OCI-LY7 (cell line): ENCODE data around the gene RBFOX1. TPM values are rescaled to one million over a fixed set of nuclear protein-coding genes. Genes with fewer than 3 reads are reported as not detected.

Experiments used
- BruUV-seq: library from RNA; stranded (reverse); fragments of 400-500 nt; replicated peaks from 2 replicates; lab custom pipeline; 2021; lab: Mats Ljungman, UMichigan
- CTCF ChIA-PET: fragments of 300-600 bp; sonication (Branson Sonifier 250); formaldehyde crosslinking; loops from one replicate; lab custom pipeline; 2022; ENCODE audit warnings: antibody characterized with exemption; ENCODE audit not compliant: unreplicated experiment; lab: Charles Lee
- POLR2A ChIA-PET: fragments of 300-600 bp; sonication (Branson Sonifier 250); formaldehyde crosslinking; loops from one replicate; lab custom pipeline; 2022; ENCODE audit warnings: antibody characterized with exemption; lab: Charles Lee
- DNase-seq: peaks from one replicate; pipeline ENCODE4 v3.0.0-alpha.2; 2015; ENCODE audit warnings: low spot score
- H2AFZ ChIP-seq: fragments of 200-600 bp; sonication (generic), shearing (Covaris generic); 2 replicates; pipeline ENCODE4 v1.6.1; 2014; ENCODE audit warnings: mild to moderate bottlenecking, antibody characterized with exemption, low read length, moderate library complexity
- H3K27ac ChIP-seq: fragments of 200-600 bp; sonication (generic); 2 replicates; pipeline ENCODE4 v1.5.1; 2014; ENCODE audit warnings: mixed run types, low read depth, mild to moderate bottlenecking, moderate library complexity, low read length, inconsistent platforms; ENCODE audit not compliant: poor library complexity, severe bottlenecking
- H3K36me3 ChIP-seq: fragments of 200-600 bp; sonication (generic); 2 replicates; pipeline ENCODE4 v1.6.1; 2014; ENCODE audit warnings: mild to moderate bottlenecking, antibody characterized with exemption, low read length, moderate library complexity, mixed read lengths; ENCODE audit not compliant: insufficient read depth
- H3K4me1 ChIP-seq: fragments of 200-600 bp; sonication (generic); 2 replicates; pipeline ENCODE4 v1.5.1; 2014; ENCODE audit warnings: mild to moderate bottlenecking, low read length; ENCODE audit not compliant: insufficient read depth, poor library complexity, severe bottlenecking
- H3K4me2 ChIP-seq: fragments of 200-600 bp; sonication (generic); 2 replicates; pipeline ENCODE4 v1.6.1; 2014; ENCODE audit warnings: mild to moderate bottlenecking, low read length
- H3K4me3 ChIP-seq: fragments of 200-600 bp; sonication (generic); 2 replicates; pipeline ENCODE4 v1.5.1; 2014; ENCODE audit warnings: mild to moderate bottlenecking, low read depth, low read length; ENCODE audit not compliant: poor library complexity, severe bottlenecking
- H3K79me2 ChIP-seq: fragments of 200-600 bp; sonication (generic); 2 replicates; pipeline ENCODE4 v1.6.1; 2016; ENCODE audit warnings: low read depth, mild to moderate bottlenecking, low read length, moderate library complexity, mixed read lengths; ENCODE audit not compliant: insufficient read depth
- H3K9me2 ChIP-seq: fragments of 200-600 bp; sonication (generic); 2 replicates; pipeline ENCODE4 v1.6.1; 2016; ENCODE audit warnings: mild to moderate bottlenecking, low read length, mixed read lengths; ENCODE audit not compliant: insufficient read depth
- H3K9me3 ChIP-seq: fragments of 200-600 bp; sonication (generic); 2 replicates; pipeline ENCODE4 v1.6.1; 2014; ENCODE audit warnings: mild to moderate bottlenecking, mixed run types, low read length, mixed read lengths
- H4K20me1 ChIP-seq: fragments of 200-600 bp; sonication (generic); 2 replicates; pipeline ENCODE4 v1.6.1; 2014; ENCODE audit warnings: mild to moderate bottlenecking, antibody characterized with exemption, low read length, moderate library complexity, mixed read lengths; ENCODE audit not compliant: insufficient read depth
- EZH2phosphoT487 ChIP-seq: fragments of 200-600 bp; sonication (generic); IDR thresholded peaks from 2 replicates; pipeline ENCODE4 v1.6.1; 2018; ENCODE audit warnings: low read depth, borderline replicate concordance, mild to moderate bottlenecking, mixed run types, antibody characterized with exemption, low read length, moderate library complexity, mixed read lengths
- intact Hi-C: fragments of 100-400 bp; cut with micrococcal nuclease; formaldehyde crosslinking; loops from one replicate; pipeline ENCODE4 v1.10.0; 2022; ENCODE audit not compliant: unreplicated experiment
- total RNA-seq, 2 experiments: library from RNA; depleted of rRNA in 1 of 2; stranded (reverse); fragments of >200 nt in 1 of 2; shearing (Covaris generic) in 1 of 2; gene quantifications; 2 replicates each; pipeline ENCODE4 v1.2.3, GENCODE V29; 2014 to 2022
- TF ChIP-seq, protein P1 (sequence below): fragments of 200-600 bp; sonication (generic); conservative IDR thresholded peaks from 2 replicates; pipeline ENCODE4 v1.5.1; 2014; ENCODE audit warnings: mild to moderate bottlenecking, antibody characterized with exemption, low read length, moderate library complexity, mixed read lengths

RBFOX1 gene
- total RNA-seq, 2 experiments from 2014 or later, result not detected

DNA sequence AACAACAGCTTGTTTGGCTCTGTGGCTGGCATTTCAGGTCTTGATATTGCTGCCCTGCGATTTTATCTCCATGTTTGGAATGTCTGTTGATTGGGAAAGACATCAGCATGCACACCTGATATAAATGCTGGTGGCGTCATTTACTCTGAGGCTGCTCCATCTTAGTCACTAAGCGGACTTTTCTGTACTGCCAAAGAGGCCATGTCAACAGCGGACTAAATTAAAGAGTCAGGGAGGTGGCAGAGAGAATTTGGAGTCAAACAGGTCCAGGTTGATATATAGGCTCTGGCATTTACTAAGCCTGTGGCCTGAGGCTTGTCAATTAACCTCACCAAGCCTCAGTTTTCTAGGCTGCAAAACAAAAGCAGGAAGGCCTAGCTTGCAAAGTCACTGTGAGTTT, 6.2 kb downstream of the RBFOX1 start:
- H3K79me2 ChIP-seq, result no peaks in the 10 kb centered on the region
- H3K4me2 ChIP-seq, result no peak overlapping the region
- no peaks in the 10 kb centered on the region for H3K4me1 ChIP-seq
- ChIA-PET POLR2A (no interaction called here), CTCF (no interaction called here)
- intact Hi-C loops, result no loop called here
- no peak overlapping the region for H3K4me3 ChIP-seq
- H3K9me3 ChIP-seq, result no peaks in the 10 kb centered on the region
- H3K36me3 ChIP-seq, result no peaks in the 10 kb centered on the region
- no peak overlapping the region for H2AFZ ChIP-seq
- TF ChIP-seq, protein P1, sequence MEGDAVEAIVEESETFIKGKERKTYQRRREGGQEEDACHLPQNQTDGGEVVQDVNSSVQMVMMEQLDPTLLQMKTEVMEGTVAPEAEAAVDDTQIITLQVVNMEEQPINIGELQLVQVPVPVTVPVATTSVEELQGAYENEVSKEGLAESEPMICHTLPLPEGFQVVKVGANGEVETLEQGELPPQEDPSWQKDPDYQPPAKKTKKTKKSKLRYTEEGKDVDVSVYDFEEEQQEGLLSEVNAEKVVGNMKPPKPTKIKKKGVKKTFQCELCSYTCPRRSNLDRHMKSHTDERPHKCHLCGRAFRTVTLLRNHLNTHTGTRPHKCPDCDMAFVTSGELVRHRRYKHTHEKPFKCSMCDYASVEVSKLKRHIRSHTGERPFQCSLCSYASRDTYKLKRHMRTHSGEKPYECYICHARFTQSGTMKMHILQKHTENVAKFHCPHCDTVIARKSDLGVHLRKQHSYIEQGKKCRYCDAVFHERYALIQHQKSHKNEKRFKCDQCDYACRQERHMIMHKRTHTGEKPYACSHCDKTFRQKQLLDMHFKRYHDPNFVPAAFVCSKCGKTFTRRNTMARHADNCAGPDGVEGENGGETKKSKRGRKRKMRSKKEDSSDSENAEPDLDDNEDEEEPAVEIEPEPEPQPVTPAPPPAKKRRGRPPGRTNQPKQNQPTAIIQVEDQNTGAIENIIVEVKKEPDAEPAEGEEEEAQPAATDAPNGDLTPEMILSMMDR, result no peak
- TF ChIP-seq EZH2phosphoT487, result no peak
- BruUV-seq, result no TSS peak
- no peaks in the 10 kb centered on the region for H4K20me1 ChIP-seq
- H3K27ac ChIP-seq, result no peak overlapping the region
- H3K9me2 ChIP-seq, result no peaks in the 10 kb centered on the region
- DNase-seq, result no peak

DNA sequence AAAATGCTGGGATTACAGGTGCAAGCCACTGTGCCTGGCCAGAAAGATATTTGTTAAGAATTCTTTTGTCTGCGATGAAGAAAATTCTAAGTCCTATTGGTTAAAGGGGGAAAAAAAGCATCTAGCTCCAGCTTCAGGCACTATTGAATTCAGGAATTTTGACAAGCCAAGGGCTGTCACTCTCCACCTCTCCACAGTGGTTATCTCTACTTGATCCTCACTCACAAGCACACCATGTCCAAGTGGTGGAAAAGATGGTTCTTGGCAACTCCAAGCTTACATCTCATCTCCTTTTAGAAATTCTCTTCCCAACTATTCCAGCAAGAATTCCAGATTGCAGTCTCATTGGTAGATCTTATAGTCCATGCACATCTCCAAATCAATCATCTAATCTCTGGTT, 7.1 kb downstream of the RBFOX1 start:
- Histone ChIP-seq H3K27ac (no peak overlapping the region), H3K36me3 (no peaks in the 10 kb centered on the region), H3K4me2 (no peak overlapping the region), H4K20me1 (no peaks in the 10 kb centered on the region), H3K4me3 (no peak overlapping the region), H3K4me1 (no peaks in the 10 kb centered on the region), H3K9me2 (no peaks in the 10 kb centered on the region), H3K79me2 (no peaks in the 10 kb centered on the region), H2AFZ (no peak overlapping the region), H3K9me3 (no peaks in the 10 kb centered on the region)
- no peak for DNase-seq
- BruUV-seq, result no TSS peak
- intact Hi-C loops, result no loop called here
- POLR2A ChIA-PET, result interaction anchor here (0.6 kb wide), 1 partner anchor 70 kb away, joined by 3 read pairs; no protein-coding TSS in a partner anchor
- TF ChIP-seq, protein P1, result no peak
- no peak for TF ChIP-seq EZH2phosphoT487
- CTCF ChIA-PET, result no interaction called here

DNA sequence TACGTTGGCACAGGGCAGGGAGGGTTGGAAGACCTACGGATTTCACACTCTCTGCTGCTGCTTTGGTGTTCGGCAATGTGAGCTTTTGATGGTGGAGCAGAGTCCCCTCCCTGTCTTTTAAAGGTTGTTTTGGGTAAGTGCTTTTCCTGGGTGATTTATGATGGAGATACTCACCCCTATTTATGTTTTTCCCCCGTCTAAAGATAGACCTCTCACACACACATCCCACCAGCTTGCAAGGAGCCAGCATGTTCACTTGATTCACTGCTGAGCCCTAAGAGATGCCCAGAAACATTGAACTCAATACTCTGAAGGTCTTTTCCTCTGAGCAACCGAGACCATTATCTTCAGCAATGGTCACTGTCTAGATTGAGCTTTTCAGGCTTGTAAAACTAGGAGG, 8.3 kb downstream of the RBFOX1 start:
- H3K4me2 ChIP-seq, result no peak overlapping the region
- no peaks in the 10 kb centered on the region for H3K9me2 ChIP-seq
- no peak overlapping the region for H2AFZ ChIP-seq
- no peaks in the 10 kb centered on the region for H3K36me3 ChIP-seq
- intact Hi-C loops, result no loop called here
- BruUV-seq, result no TSS peak
- no peaks in the 10 kb centered on the region for H4K20me1 ChIP-seq
- H3K4me3 ChIP-seq, result no peak overlapping the region
- TF ChIP-seq, protein P1, result no peak
- TF ChIP-seq EZH2phosphoT487, result no peak
- ChIA-PET POLR2A (no interaction called here), CTCF (no interaction called here)
- DNase-seq, result no peak
- no peaks in the 10 kb centered on the region for H3K79me2 ChIP-seq
- no peaks in the 10 kb centered on the region for H3K4me1 ChIP-seq
- H3K9me3 ChIP-seq, result no peaks in the 10 kb centered on the region
- H3K27ac ChIP-seq, result no peak overlapping the region
